Uterus (tissue), 4 donors: ENCODE data around the gene FAR2. TPM values are rescaled to one million over a fixed set of nuclear protein-coding genes. Genes with fewer than 3 reads are reported as not detected.

Experiments used
- DNase-seq, 2 donors: peaks; one replicate each; pipeline ENCODE4 v3.0.0-alpha.2; 2019 to 2020
- H3K27ac ChIP-seq, 2 donors: fragments of 200-600 bp; sonication (generic); 1 replicate in 1 of 2; 2 replicates in 1 of 2; pipeline ENCODE4 v1.5.1; 2016 to 2018
- H3K27me3 ChIP-seq, 2 donors: fragments of 200-600 bp; sonication (generic); one replicate each; pipeline ENCODE4 v1.5.1; 2018 to 2019; ENCODE audit warnings: control low read depth in 1 of 2
- H3K36me3 ChIP-seq, 2 donors: fragments of 200-600 bp; sonication (generic); one replicate each; pipeline ENCODE4 v1.5.1; 2019; ENCODE audit warnings: control low read depth in 1 of 2
- H3K4me1 ChIP-seq, 2 donors: fragments of 200-600 bp; sonication (generic); one replicate each; pipeline ENCODE4 v1.5.1; 2018 to 2019; ENCODE audit warnings: control low read depth in 1 of 2
- H3K4me3 ChIP-seq, 2 donors: fragments of 200-600 bp; sonication (generic); 1 replicate in 1 of 2; 2 replicates in 1 of 2; pipeline ENCODE4 v1.5.1; 2018 to 2019; ENCODE audit warnings: mild to moderate bottlenecking in 1 of 2
- H3K9me3 ChIP-seq, 2 donors: fragments of 200-600 bp; sonication (generic); one replicate each; pipeline ENCODE4 v1.5.1; 2019; ENCODE audit warnings: control low read depth in 1 of 2
- POLR2A ChIP-seq, 2 donors: fragments of 450-650 bp; IDR thresholded peaks; one replicate each; pipeline ENCODE4 v1.6.1; 2016; ENCODE audit warnings: antibody characterized with exemption in 2 of 2, mild to moderate bottlenecking in 1 of 2, moderate library complexity in 1 of 2
- intact Hi-C: fragments of 100-400 bp; cut with DNase I; formaldehyde crosslinking; loops from one replicate; pipeline ENCODE4 v1.15.1; 2023; ENCODE audit warnings: low total_unique reads
- total RNA-seq, 4 donors: library from RNA; depleted of rRNA in 3 of 4; stranded (reverse); fragments of >200 nt in 3 of 4; gene quantifications; one replicate each; pipeline versions ENCODE4 v1.1.0 to v1.2.4, GENCODE V29; 2014 to 2023
- TF ChIP-seq, protein P1 (sequence below), 4 experiments: fragments of 200-600 bp in 2 of 4; fragments of 450-650 bp in 2 of 4; sonication (generic) in 2 of 4; IDR thresholded peaks; one replicate each; pipeline ENCODE4 v1.5.1; 2016 to 2019; ENCODE audit warnings: antibody characterized with exemption in 4 of 4, mild to moderate bottlenecking in 2 of 4, moderate library complexity in 1 of 4
- donor health status: DM: yes; HTN: yes; CAD: no.

FAR2 gene
- total RNA-seq, 4 donors from 2014 or later, result 4.7 to 14.4 (median 9.5) TPM

GRCh38 chr12:29229158-29229505 lies 80.1 kb downstream of the FAR2 start:
- H3K9me3 ChIP-seq, result no peaks in the 10 kb centered on the region
- H3K4me3 ChIP-seq, result no peak overlapping the region
- no peaks in the 10 kb centered on the region for H3K36me3 ChIP-seq
- H3K4me1 ChIP-seq, result no peaks in the 10 kb centered on the region
- TF ChIP-seq POLR2A (IDR thresholded peaks at IDR 0.05), result no peak
- TF ChIP-seq, protein P1, sequence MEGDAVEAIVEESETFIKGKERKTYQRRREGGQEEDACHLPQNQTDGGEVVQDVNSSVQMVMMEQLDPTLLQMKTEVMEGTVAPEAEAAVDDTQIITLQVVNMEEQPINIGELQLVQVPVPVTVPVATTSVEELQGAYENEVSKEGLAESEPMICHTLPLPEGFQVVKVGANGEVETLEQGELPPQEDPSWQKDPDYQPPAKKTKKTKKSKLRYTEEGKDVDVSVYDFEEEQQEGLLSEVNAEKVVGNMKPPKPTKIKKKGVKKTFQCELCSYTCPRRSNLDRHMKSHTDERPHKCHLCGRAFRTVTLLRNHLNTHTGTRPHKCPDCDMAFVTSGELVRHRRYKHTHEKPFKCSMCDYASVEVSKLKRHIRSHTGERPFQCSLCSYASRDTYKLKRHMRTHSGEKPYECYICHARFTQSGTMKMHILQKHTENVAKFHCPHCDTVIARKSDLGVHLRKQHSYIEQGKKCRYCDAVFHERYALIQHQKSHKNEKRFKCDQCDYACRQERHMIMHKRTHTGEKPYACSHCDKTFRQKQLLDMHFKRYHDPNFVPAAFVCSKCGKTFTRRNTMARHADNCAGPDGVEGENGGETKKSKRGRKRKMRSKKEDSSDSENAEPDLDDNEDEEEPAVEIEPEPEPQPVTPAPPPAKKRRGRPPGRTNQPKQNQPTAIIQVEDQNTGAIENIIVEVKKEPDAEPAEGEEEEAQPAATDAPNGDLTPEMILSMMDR (IDR thresholded peaks at IDR 0.05), result no peak
- H3K27me3 ChIP-seq, result no peaks in the 10 kb centered on the region
- no peak overlapping the region for H3K27ac ChIP-seq
- no peak for DNase-seq
- intact Hi-C loops, result no loop called here

DNA sequence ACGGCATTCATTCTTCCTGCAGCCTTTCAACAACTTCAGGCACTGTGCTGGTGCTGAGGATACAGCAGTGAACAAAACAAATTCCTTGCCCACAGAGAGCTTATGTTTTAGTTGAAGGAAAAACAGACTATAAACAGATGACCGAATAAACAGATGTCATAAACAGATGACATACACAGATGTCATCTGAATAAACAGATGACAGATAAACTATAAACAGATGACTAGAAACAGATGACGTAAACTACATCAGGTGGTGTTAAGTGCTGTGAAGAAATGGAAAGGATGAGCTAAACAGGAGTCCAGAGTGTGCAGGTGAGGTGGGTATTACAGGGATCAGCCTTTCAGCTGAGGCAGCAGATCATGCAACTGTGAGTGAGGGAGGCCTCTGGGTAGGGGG lies 80.9 kb downstream of the FAR2 start:
- no peaks in the 10 kb centered on the region for H3K4me1 ChIP-seq

GRCh38 chr12:29230800-29231560 lies 81.9 kb downstream of the FAR2 start:
- Histone ChIP-seq H3K9me3 (no peaks in the 10 kb centered on the region), H3K27ac (no peak overlapping the region), H3K27me3 (no peaks in the 10 kb centered on the region), H3K36me3 (no peaks in the 10 kb centered on the region), H3K4me3 (no peak overlapping the region), H3K4me1 (no peaks in the 10 kb centered on the region)
- DNase-seq, result no peak
- TF ChIP-seq POLR2A (IDR thresholded peaks at IDR 0.05), result no peak
- TF ChIP-seq, protein P1 (IDR thresholded peaks at IDR 0.05), result no peak
- intact Hi-C loops, result no loop called here

More for the DNA sequence above, 80.9 kb downstream of the FAR2 start:
- intact Hi-C loops, result no loop called here
- Histone ChIP-seq H3K27ac (no peak overlapping the region), H3K4me3 (no peak overlapping the region), H3K36me3 (no peaks in the 10 kb centered on the region), H3K27me3 (no peaks in the 10 kb centered on the region), H3K9me3 (no peaks in the 10 kb centered on the region)
- TF ChIP-seq POLR2A (IDR thresholded peaks at IDR 0.05), result no peak
- TF ChIP-seq, protein P1 (IDR thresholded peaks at IDR 0.05), result no peak
- no peak for DNase-seq

DNA sequence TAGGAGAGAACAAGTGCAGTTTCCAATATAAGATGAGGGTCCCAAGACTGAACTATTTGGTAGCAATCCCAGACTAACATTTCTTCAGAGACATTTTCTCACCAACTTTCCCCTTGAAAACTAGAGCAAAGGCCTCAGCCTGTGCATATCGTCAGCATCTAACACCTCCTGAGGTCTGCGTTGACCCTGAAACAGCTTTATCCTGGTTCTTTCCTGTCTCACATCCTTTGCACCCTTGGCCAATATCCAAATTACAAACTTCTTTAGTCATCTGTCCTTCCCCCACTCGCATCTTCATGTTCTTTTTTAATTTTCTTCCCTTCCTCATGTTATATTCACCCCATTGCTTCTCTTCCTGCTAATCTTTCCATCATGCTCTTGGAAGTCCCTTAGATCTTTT lies 83.0 kb downstream of the FAR2 start:
- no peak overlapping the region for H3K27ac ChIP-seq
- H3K4me1 ChIP-seq, result no peaks in the 10 kb centered on the region
- TF ChIP-seq, protein P1 (IDR thresholded peaks at IDR 0.05), result no peak
- no peak for TF ChIP-seq POLR2A (IDR thresholded peaks at IDR 0.05)
- no peak overlapping the region for H3K4me3 ChIP-seq
- no peak for DNase-seq
- no peaks in the 10 kb centered on the region for H3K9me3 ChIP-seq
- H3K27me3 ChIP-seq, result no peaks in the 10 kb centered on the region
- intact Hi-C loops, result no loop called here
- H3K36me3 ChIP-seq, result no peaks in the 10 kb centered on the region

DNA sequence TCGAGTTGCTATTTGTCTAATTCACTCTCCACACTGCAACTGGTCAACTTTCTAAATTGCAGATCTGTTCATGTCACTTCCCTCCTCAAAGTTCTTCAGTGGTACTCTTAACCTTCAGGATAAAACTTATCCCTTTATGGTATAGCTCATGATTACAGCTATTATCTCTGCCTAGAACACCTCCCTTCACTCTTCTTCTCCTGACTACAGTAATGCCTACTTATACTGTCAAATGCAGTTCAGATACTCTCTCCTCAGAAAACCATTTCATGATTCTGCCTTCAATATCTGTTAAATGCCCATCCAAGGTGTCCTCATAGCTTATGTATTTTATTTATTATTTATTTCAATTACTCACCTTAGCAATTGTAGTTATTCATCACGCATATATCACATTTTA lies 85.5 kb downstream of the FAR2 start:
- Histone ChIP-seq H3K9me3 (no peaks in the 10 kb centered on the region), H3K4me1 (no peaks in the 10 kb centered on the region), H3K27ac (no peak overlapping the region), H3K27me3 (no peaks in the 10 kb centered on the region), H3K36me3 (no peaks in the 10 kb centered on the region), H3K4me3 (no peak overlapping the region)
- DNase-seq, result no peak
- intact Hi-C loops, result no loop called here
- TF ChIP-seq, protein P1 (IDR thresholded peaks at IDR 0.05), result no peak
- no peak for TF ChIP-seq POLR2A (IDR thresholded peaks at IDR 0.05)
